KMS-11 (cell line): ENCODE measurements around the gene APOC1.
"Not testable (repeated sequence)": the region's sequence is repeated elsewhere in the genome, so short reads cannot be mapped to it uniquely, and the experiment has no call there.

ENCODE experiments used
- H2AFZ ChIP-seq: fragments of 200-600 bp; sonication (generic); 2 replicates; pipeline ENCODE4 v1.6.1; 2016; ENCODE audit warnings: antibody characterized with exemption, mixed run types, low read depth
- H3K27ac ChIP-seq: fragments of 200-600 bp; sonication (generic); 2 replicates; pipeline ENCODE4 v1.6.1; 2016; ENCODE audit warnings: mild to moderate bottlenecking, mixed run types
- H3K27me3 ChIP-seq: fragments of 200-600 bp; sonication (generic); 2 replicates; pipeline ENCODE4 v1.6.1; 2017; ENCODE audit warnings: mild to moderate bottlenecking, low read depth, mixed run types, moderate library complexity; ENCODE audit not compliant: insufficient read depth
- H3K36me3 ChIP-seq: fragments of 200-600 bp; sonication (generic); 2 replicates; pipeline ENCODE4 v1.6.1; 2017; ENCODE audit warnings: mild to moderate bottlenecking, mixed run types; ENCODE audit not compliant: insufficient read depth
- H3K4me1 ChIP-seq: fragments of 200-600 bp; sonication (generic); 2 replicates; pipeline ENCODE4 v1.6.1; 2016; ENCODE audit warnings: mild to moderate bottlenecking, low read depth, mixed run types; ENCODE audit not compliant: poor library complexity, severe bottlenecking
- H3K4me2 ChIP-seq: fragments of 200-600 bp; sonication (generic); 2 replicates; pipeline ENCODE4 v1.7.0; 2016; ENCODE audit warnings: mild to moderate bottlenecking, mixed run types
- H3K4me3 ChIP-seq: fragments of 200-600 bp; sonication (generic); IDR thresholded peaks from 2 replicates; pipeline ENCODE4 v1.6.1; 2017; ENCODE audit warnings: low read depth, low read length, mixed read lengths; ENCODE audit not compliant: insufficient read depth
- H3K79me2 ChIP-seq: fragments of 200-600 bp; sonication (generic); 2 replicates; pipeline ENCODE4 v1.6.1; 2016; ENCODE audit warnings: low read depth, mixed run types; ENCODE audit not compliant: insufficient read depth
- H3K9ac ChIP-seq: fragments of 200-600 bp; sonication (generic); 2 replicates; pipeline ENCODE4 v1.6.1; 2016; ENCODE audit warnings: mild to moderate bottlenecking, mixed run types
- H4K20me1 ChIP-seq: fragments of 200-600 bp; sonication (generic); 2 replicates; pipeline ENCODE4 v1.6.1; 2016; ENCODE audit warnings: mild to moderate bottlenecking, mixed run types; ENCODE audit not compliant: insufficient read depth
- CTCF ChIP-seq: fragments of 200-600 bp; sonication (generic); conservative IDR thresholded peaks from 2 replicates; pipeline ENCODE4 v1.6.1; 2017; ENCODE audit warnings: low read depth, mild to moderate bottlenecking, antibody characterized with exemption, low read length, moderate library complexity, mixed read lengths

Gene APOC1

GRCh38 chr19:44908074-44908835 is 6.2 kb upstream of the APOC1 start:
- Histone ChIP-seq H4K20me1 (no peaks in the 10 kb centered on the region), H3K36me3 (no peaks in the 10 kb centered on the region), H3K27ac (no peak overlapping the region), H3K4me3 (no peak overlapping the region), H3K9ac (no peak overlapping the region), H3K4me1 (peaks cover 30% of the 10 kb centered on the region), H2AFZ (no peak overlapping the region), H3K4me2 (no peak overlapping the region), H3K27me3 (peaks cover 13% of the 10 kb centered on the region; the same call in 1 of the 2 replicates), H3K79me2 (no peaks in the 10 kb centered on the region)
- no peak for TF ChIP-seq CTCF

- Histone ChIP-seq H3K36me3 (no peaks in the 10 kb centered on the region), H2AFZ (no peak overlapping the region), H3K9ac (no peak overlapping the region), H3K27me3 (peaks cover 13% of the 10 kb centered on the region; the same call in 1 of the 2 replicates), H4K20me1 (no peaks in the 10 kb centered on the region), H3K79me2 (no peaks in the 10 kb centered on the region), H3K4me1 (peaks cover 26% of the 10 kb centered on the region), H3K4me2 (no peak overlapping the region), H3K4me3 (no peak overlapping the region), H3K27ac (no peak overlapping the region)
- TF ChIP-seq CTCF = no peak
Observed at GRCh38 chr19:44908836-44909261, 5.6 kb upstream of the APOC1 start.

DNA sequence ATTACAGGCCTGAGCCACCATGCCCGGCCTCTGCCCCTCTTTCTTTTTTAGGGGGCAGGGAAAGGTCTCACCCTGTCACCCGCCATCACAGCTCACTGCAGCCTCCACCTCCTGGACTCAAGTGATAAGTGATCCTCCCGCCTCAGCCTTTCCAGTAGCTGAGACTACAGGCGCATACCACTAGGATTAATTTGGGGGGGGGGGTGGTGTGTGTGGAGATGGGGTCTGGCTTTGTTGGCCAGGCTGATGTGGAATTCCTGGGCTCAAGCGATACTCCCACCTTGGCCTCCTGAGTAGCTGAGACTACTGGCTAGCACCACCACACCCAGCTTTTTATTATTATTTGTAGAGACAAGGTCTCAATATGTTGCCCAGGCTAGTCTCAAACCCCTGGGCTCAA is 4.6 kb upstream of the APOC1 start:
- TF ChIP-seq CTCF = no peak

GRCh38 chr19:44911896-44912295 is 2.5 kb upstream of the APOC1 start:
- H3K9ac ChIP-seq, H4K20me1 ChIP-seq, H3K4me2 ChIP-seq, H3K79me2 ChIP-seq, H2AFZ ChIP-seq, H3K4me3 ChIP-seq, H3K27me3 ChIP-seq, H3K36me3 ChIP-seq, H3K27ac ChIP-seq: not testable (repeated sequence)
- peaks cover 17% of the 10 kb centered on the region for H3K4me1 ChIP-seq

More for the DNA sequence above, 4.6 kb upstream of the APOC1 start:
- H3K27me3 ChIP-seq = peaks cover 13% of the 10 kb centered on the region; the same call in 1 of the 2 replicates
- H3K4me3 ChIP-seq = no peak overlapping the region
- no peaks in the 10 kb centered on the region for H3K36me3 ChIP-seq
- H3K4me1 ChIP-seq = peaks cover 27% of the 10 kb centered on the region
- H2AFZ ChIP-seq = no peak overlapping the region
- no peak overlapping the region for H3K9ac ChIP-seq
- no peak overlapping the region for H3K4me2 ChIP-seq
- H4K20me1 ChIP-seq = no peaks in the 10 kb centered on the region
- H3K79me2 ChIP-seq = no peaks in the 10 kb centered on the region
- H3K27ac ChIP-seq = no peak overlapping the region

DNA sequence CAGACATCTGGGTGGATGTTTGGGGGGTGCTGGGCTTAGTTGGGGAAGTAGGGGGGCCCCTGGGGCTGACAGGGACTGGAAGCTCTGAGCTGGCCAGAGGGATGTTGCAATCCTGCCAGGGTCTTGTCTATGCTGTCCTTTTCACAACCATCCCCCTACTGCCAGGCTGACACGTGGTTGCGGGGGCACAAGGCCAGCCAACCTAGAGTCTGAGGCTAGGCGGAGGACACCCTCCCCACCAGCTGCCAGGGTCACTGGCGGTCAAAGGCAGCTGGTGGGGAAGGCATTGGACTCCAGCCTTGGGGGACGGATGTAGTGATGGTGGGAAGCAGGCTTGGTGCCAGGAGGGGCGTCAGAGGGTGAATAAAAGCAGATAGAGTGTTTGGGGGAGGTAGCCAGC is 1.6 kb upstream of the APOC1 start:
- Histone ChIP-seq H3K36me3 (no peaks in the 10 kb centered on the region), H3K4me2 (no peak overlapping the region), H4K20me1 (no peaks in the 10 kb centered on the region), H3K9ac (no peak overlapping the region), H3K27me3 (no peaks in the 10 kb centered on the region), H3K27ac (no peak overlapping the region), H3K4me1 (peaks cover 17% of the 10 kb centered on the region), H3K79me2 (no peaks in the 10 kb centered on the region), H2AFZ (no peak overlapping the region), H3K4me3 (no peak overlapping the region)
- TF ChIP-seq CTCF = no peak

- peak overlapping the region; percentile 64; the same call in 1 of the 2 replicates for H2AFZ ChIP-seq
- peaks cover 17% of the 10 kb centered on the region for H3K4me1 ChIP-seq
- H3K27me3 ChIP-seq, H3K4me3 ChIP-seq, H4K20me1 ChIP-seq, H3K27ac ChIP-seq, H3K79me2 ChIP-seq, H3K9ac ChIP-seq, H3K36me3 ChIP-seq: not testable (repeated sequence)
- H3K4me2 ChIP-seq = peak overlapping the region; percentile 92; the same call in 1 of the 2 replicates
Observed at GRCh38 chr19:44913512-44914432, 636 bp upstream of the APOC1 start.
